ENCODE data around the gene CIZ1.

Gene CIZ1

DNA sequence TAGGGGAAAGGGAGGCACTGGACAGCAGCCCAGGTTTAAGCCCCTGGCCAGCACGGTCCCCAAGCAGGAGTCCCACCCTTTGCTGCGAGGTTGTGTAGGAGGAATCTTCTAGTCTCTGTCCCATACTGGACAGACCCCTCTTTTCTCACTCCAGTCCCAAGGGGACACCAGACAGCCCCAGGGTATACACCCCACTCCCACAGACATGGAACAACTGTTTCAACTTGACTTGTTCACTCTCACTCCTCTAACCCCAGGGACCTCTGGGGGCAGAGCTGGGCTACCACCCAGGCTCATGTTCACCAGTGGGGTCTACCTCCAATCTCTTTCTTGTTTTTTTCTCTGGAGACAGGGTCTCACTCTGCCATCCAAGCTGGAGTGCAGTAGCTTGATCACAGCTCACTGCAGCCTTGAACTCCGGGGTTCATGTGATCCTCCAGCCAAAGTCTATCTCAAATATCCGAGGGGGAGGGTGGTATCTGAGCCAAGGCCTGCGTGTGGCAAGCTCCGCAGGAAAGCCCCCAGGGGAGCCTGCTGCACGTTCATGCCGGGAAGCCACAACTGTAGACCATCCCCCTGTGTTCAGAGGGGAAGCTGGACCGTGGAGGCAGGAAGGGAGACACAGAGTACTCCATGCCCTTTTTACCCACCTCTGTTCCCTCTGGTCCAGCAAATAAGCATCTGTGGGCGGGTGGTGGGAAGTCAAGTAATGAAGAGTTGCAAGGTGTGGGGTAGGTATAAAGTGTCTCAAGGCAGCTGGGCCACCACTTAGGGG, 65.6 kb downstream of the CIZ1 start:
- TF ChIP-seq POLR2AphosphoS5 (IDR thresholded peaks at IDR 0.05; ENCODE audit: low read depth, low read length) (no peak), SIN3A (IDR thresholded peaks at IDR 0.05; ENCODE audit: borderline replicate concordance, insufficient read depth, low read length) (no peak), TAF1 (IDR thresholded peaks at IDR 0.05; ENCODE audit: borderline replicate concordance, insufficient read depth, low read length) (no peak), FOXP2 (optimal IDR thresholded peaks at IDR 0.05; ENCODE audit: borderline replicate concordance, extremely low read depth, extremely low read length, insufficient read depth) (no peak)
- TF ChIP-seq, protein P1, sequence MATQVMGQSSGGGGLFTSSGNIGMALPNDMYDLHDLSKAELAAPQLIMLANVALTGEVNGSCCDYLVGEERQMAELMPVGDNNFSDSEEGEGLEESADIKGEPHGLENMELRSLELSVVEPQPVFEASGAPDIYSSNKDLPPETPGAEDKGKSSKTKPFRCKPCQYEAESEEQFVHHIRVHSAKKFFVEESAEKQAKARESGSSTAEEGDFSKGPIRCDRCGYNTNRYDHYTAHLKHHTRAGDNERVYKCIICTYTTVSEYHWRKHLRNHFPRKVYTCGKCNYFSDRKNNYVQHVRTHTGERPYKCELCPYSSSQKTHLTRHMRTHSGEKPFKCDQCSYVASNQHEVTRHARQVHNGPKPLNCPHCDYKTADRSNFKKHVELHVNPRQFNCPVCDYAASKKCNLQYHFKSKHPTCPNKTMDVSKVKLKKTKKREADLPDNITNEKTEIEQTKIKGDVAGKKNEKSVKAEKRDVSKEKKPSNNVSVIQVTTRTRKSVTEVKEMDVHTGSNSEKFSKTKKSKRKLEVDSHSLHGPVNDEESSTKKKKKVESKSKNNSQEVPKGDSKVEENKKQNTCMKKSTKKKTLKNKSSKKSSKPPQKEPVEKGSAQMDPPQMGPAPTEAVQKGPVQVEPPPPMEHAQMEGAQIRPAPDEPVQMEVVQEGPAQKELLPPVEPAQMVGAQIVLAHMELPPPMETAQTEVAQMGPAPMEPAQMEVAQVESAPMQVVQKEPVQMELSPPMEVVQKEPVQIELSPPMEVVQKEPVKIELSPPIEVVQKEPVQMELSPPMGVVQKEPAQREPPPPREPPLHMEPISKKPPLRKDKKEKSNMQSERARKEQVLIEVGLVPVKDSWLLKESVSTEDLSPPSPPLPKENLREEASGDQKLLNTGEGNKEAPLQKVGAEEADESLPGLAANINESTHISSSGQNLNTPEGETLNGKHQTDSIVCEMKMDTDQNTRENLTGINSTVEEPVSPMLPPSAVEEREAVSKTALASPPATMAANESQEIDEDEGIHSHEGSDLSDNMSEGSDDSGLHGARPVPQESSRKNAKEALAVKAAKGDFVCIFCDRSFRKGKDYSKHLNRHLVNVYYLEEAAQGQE (IDR thresholded peaks at IDR 0.05; ENCODE audit: insufficient read depth in 1 of 2, low read depth in 2 of 2, low read length in 2 of 2): no peak

DNA sequence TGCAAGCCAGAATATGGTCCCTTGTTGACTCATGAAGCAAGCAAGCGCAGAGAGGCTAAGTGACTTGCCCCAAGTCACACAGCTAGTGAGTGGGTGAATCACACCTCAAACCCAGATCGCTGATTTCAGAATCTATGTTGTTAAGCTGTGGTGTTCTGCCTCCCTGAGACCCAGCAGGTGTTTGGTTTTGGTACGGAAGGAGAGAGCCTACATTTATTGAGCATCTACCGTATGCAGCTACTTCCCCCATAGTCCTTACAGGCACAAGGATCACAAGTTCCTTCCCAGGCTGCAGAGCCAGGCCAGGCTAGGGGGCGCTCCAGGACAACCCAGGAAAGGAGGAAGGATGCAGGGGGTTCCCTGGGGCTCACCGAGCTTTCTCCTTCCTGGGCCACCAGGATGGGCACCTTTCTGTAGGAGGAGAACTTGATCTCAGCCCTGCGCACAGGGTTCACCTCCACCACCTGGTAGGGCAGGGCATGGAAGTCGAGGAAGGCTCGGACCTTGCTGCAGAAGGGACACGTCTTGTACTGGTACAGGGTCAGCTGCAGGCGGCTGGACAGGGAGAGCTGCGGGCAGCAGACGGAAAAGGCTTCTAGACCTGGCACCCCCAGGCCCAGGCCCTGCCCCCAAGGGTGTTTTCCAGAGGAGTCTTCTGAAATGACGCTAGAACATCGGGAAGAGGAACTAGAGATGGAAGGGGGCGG, 66.3 kb downstream of the CIZ1 start:
- no peak for TF ChIP-seq POLR2AphosphoS5 (IDR thresholded peaks at IDR 0.05; ENCODE audit: low read depth, low read length)
- TF ChIP-seq SIN3A (IDR thresholded peaks at IDR 0.05; ENCODE audit: borderline replicate concordance, insufficient read depth, low read length): no peak
- TF ChIP-seq FOXP2 (optimal IDR thresholded peaks at IDR 0.05; ENCODE audit: borderline replicate concordance, extremely low read depth, extremely low read length, insufficient read depth): no peak
- no peak for TF ChIP-seq TAF1 (IDR thresholded peaks at IDR 0.05; ENCODE audit: borderline replicate concordance, insufficient read depth, low read length)

GRCh38 chr9:128124451-128124850, 66.9 kb downstream of the CIZ1 start:
- TF ChIP-seq FOXP2 (optimal IDR thresholded peaks at IDR 0.05; ENCODE audit: borderline replicate concordance, extremely low read depth, extremely low read length, insufficient read depth) (no peak), TAF1 (IDR thresholded peaks at IDR 0.05; ENCODE audit: borderline replicate concordance, insufficient read depth, low read length) (no peak), SIN3A (IDR thresholded peaks at IDR 0.05; ENCODE audit: borderline replicate concordance, insufficient read depth, low read length) (no peak), POLR2AphosphoS5 (IDR thresholded peaks at IDR 0.05; ENCODE audit: low read depth, low read length) (no peak)
- TF ChIP-seq, protein P1 (IDR thresholded peaks at IDR 0.05; ENCODE audit: insufficient read depth in 1 of 2, low read depth in 2 of 2, low read length in 2 of 2): no peak

DNA sequence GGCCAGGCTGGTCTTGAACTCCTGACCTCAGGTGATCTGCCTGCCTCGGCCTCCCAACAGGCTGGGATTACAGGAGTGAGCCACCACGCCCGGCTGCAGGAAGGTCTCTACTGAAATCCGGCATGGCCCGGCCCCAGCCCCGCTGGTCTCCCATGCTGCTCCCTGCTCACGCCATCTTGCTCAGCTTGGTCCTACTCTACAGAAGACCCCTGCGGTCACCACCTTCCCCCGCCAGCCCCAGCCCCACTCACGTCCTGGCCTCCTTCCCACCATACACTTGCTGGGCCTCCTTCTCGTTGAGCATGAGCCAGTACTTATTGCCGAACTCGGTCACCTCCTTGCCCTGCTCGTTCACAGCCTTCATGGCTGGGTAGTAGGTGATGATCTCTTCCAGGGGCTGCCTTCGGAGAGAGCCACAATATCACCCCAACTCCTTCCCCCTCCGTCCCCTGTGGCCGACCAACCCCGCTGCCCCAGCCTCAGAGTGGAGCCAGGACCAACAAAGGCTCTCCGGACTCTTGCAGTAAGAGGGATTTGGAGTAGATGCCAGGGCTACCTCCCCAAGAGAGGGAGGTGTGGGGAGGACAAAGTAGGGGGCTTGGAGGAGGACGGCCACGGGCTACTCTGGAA, 67.8 kb downstream of the CIZ1 start:
- TF ChIP-seq POLR2AphosphoS5 (IDR thresholded peaks at IDR 0.05; ENCODE audit: low read depth, low read length): no peak
- TF ChIP-seq, protein P1 (IDR thresholded peaks at IDR 0.05; ENCODE audit: insufficient read depth in 1 of 2, low read depth in 2 of 2, low read length in 2 of 2): no peak
- TF ChIP-seq SIN3A (IDR thresholded peaks at IDR 0.05; ENCODE audit: borderline replicate concordance, insufficient read depth, low read length): no peak
- no peak for TF ChIP-seq FOXP2 (optimal IDR thresholded peaks at IDR 0.05; ENCODE audit: borderline replicate concordance, extremely low read depth, extremely low read length, insufficient read depth)

DNA sequence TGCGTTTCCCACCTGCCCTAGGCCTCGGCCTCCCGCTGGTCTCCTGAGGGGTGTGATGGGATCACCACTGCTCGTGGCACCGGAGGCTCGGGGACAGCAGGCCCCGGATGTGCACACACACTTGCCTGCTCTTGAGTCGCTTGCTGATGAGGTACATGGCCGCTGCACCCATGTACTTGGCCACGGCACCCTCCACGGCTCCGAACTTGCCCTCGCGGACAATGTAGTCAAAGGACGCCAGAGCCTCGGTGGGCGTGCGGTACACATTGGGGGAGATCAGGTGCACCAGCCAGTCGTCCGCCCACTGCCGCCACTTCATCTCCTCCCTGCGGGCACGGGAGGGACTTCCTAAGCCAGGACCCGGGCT, 68.6 kb downstream of the CIZ1 start:
- TF ChIP-seq TAF1 (IDR thresholded peaks at IDR 0.05; ENCODE audit: borderline replicate concordance, insufficient read depth, low read length) (no peak), SIN3A (IDR thresholded peaks at IDR 0.05; ENCODE audit: borderline replicate concordance, insufficient read depth, low read length) (no peak)

Data from PFSK-1 (cell line).